Body of pancreas (tissue), 4 donors: Measurements from ENCODE around the gene HS6ST3. TPM values are rescaled to one million over a fixed set of nuclear protein-coding genes. Genes with fewer than 3 reads are reported as not detected.

Experiments used
- ATAC-seq: fragments of 150-250 bp; one replicate; pipeline ENCODE4 v1.9.1; 2016
- DNase-seq, 4 donors: peaks; one replicate each; pipeline ENCODE4 v3.0.0-alpha.2; 2019
- H3K27ac ChIP-seq, 4 donors: fragments of 200-600 bp; sonication (generic); 1 replicate in 3 of 4; 2 replicates in 1 of 4; pipeline versions ENCODE4 v1.5.1 to v1.6.1; 2016 to 2019; ENCODE audit warnings: mild to moderate bottlenecking in 1 of 4, mixed read lengths in 1 of 4, moderate library complexity in 1 of 4
- H3K27me3 ChIP-seq, 2 donors: fragments of 200-600 bp; sonication (generic); one replicate each; pipeline ENCODE4 v1.6.0; 2016; ENCODE audit warnings: mild to moderate bottlenecking in 1 of 2
- H3K36me3 ChIP-seq, 2 donors: fragments of 200-600 bp; sonication (generic); replicated peaks in 1 of 2; 2 replicates each; pipeline ENCODE4 v1.5.1; 2016; ENCODE audit warnings: low read depth in 2 of 2; ENCODE audit not compliant: insufficient read depth in 1 of 2
- H3K4me1 ChIP-seq: fragments of 200-600 bp; sonication (generic); one replicate; pipeline ENCODE4 v1.6.0; 2016
- H3K4me3 ChIP-seq, 2 donors: fragments of 200-600 bp; sonication (generic); 1 replicate in 1 of 2; 2 replicates in 1 of 2; pipeline ENCODE4 v1.5.1; 2016 to 2019
- H3K9me3 ChIP-seq, 3 donors: fragments of 200-600 bp; sonication (generic); 1 replicate in 2 of 3; 2 replicates in 1 of 3; pipeline ENCODE4 v1.5.1; 2016
- CTCF ChIP-seq, 7 experiments: fragments of 450-650 bp in 4 of 7; fragments of 200-600 bp in 3 of 7; sonication (generic) in 3 of 7; IDR thresholded peaks; one replicate each; pipeline ENCODE4 v1.5.1; 2016 to 2019; ENCODE audit warnings: antibody characterized with exemption in 7 of 7
- POLR2A ChIP-seq, 3 donors: fragments of 450-650 bp; IDR thresholded peaks; one replicate each; pipeline ENCODE4 v1.6.1; 2016; ENCODE audit warnings: antibody characterized with exemption in 3 of 3, mild to moderate bottlenecking in 2 of 3
- WGBS, 2 donors: methylation state at CpG; one replicate each; pipeline ENCODE4 v1.1.5; 2017; 5-methylcytosine and 5-hydroxymethylcytosine counted together
- intact Hi-C: fragments of 100-400 bp; cut with DNase I; formaldehyde crosslinking; loops from one replicate; pipeline ENCODE4 v1.15.1; 2023
- total RNA-seq, 2 donors: library from RNA; depleted of rRNA; stranded (reverse); fragments of >200 nt; gene quantifications; one replicate each; pipeline ENCODE4 v1.1.0, GENCODE V29; 2016

Gene HS6ST3
- total RNA-seq, 2 donors from 2014 or later = 1.3 to 2.3 TPM

DNA sequence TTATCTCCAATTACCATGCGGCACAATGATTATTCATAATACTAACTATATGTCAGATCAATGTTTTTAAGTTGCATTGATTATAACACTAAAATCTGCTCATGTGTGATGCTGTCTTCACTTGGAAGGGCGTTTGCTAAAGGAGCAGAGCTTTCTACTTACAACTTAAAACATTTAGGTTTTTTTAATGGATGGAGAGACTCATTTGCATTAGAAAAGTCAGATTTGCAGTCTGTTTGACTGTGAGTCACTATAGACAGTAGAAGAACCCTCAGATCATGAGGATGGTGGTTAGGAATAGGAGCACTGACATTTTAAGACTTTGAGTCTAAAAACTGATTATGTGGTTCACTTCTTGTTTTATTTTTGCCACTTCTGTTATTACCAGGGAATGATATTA, 364.6 kb downstream of the HS6ST3 start:
- Histone ChIP-seq H3K4me3 (no peak overlapping the region), H3K27ac (no peak overlapping the region), H3K27me3 (no peaks in the 10 kb centered on the region), H3K36me3 (no peaks in the 10 kb centered on the region), H3K9me3 (no peaks in the 10 kb centered on the region), H3K4me1 (no peaks in the 10 kb centered on the region)
- intact Hi-C loops = no loop called here
- TF ChIP-seq CTCF (IDR thresholded peaks at IDR 0.05) = no peak
- no peak for TF ChIP-seq POLR2A (IDR thresholded peaks at IDR 0.05)
- DNase-seq (no peak), ATAC-seq (no peak)
- WGBS, 2 donors = 24 to 25% methylated on average over 2 of the region's 2 CpGs

DNA sequence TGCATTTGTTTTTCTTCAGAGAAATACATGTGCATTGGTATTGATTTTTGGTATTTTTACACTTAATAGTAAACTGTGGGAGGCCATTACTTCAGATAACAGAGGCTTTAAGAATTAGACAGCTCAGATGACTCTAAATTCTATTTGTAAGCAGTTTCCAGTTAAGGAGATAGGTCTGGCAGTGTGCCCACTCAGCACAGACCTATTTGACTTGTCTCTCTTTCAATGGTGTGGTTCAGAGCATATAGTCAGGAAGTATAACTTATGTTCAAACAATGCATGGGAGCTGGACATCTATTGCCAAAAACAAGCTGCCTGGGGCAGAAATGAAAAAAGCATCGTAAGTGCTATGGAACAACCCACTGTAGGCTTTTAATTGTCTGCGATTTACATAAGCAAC, 370.7 kb downstream of the HS6ST3 start:
- DNase-seq (peak in 2 of 4 donors; percentile 15 to 32), ATAC-seq (no peak)
- no peak overlapping the region for H3K4me3 ChIP-seq

DNA sequence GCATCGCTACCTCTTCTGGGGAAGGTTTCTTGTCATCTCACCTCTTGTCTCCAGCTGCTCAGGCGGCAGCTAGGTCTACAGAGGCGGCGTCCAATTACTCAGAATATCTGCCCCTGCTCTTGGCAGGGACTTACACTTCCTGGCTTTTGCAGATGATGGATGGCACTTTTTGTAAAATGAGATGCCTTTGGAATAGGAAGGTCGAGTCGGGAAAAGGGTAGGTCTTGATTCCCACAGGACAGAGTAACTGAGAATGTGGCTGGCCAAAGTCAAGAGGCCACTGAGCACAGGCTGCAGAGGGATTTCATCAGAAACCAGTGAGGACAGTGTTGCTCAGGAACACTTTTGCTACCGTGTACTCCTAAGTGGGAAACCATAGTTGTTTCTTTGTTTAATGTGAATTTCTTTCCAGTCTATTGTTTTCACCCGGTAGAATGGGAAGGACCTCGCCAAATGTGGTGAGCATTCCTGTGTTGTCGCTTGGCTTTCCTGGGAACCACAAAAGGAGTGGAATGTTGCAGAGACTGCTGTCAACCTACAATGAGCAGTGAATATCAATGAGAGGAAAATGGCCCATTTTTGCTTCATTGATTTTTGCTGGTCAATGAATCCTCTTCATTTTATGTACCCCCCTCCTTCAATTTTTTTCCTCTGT, 383.7 kb downstream of the HS6ST3 start:
- TF ChIP-seq POLR2A (IDR thresholded peaks at IDR 0.05) (no peak), CTCF (IDR thresholded peaks at IDR 0.05) (no peak)
- Histone ChIP-seq H3K27me3 (no peaks in the 10 kb centered on the region), H3K4me3 (no peak overlapping the region), H3K4me1 (no peaks in the 10 kb centered on the region), H3K9me3 (no peaks in the 10 kb centered on the region), H3K27ac (no peak overlapping the region), H3K36me3 (no peaks in the 10 kb centered on the region)
- no peak for DNase-seq
- WGBS, 2 donors = 67 to 77% methylated on average over 10 of the region's 10 CpGs
- intact Hi-C loops = no loop called here
- ATAC-seq = no peak

More for the DNA sequence above, 370.7 kb downstream of the HS6ST3 start:
- no peaks in the 10 kb centered on the region for H3K27me3 ChIP-seq
- no peak overlapping the region for H3K27ac ChIP-seq
- TF ChIP-seq POLR2A (IDR thresholded peaks at IDR 0.05) (no peak), CTCF (IDR thresholded peaks at IDR 0.05) (no peak)
- intact Hi-C loops = no loop called here
- H3K36me3 ChIP-seq = no peaks in the 10 kb centered on the region
- H3K4me1 ChIP-seq = peaks cover 11% of the 10 kb centered on the region
- 89 to 92% methylated on average over 2 of the region's 2 CpGs for WGBS, 2 donors
- no peaks in the 10 kb centered on the region for H3K9me3 ChIP-seq

DNA sequence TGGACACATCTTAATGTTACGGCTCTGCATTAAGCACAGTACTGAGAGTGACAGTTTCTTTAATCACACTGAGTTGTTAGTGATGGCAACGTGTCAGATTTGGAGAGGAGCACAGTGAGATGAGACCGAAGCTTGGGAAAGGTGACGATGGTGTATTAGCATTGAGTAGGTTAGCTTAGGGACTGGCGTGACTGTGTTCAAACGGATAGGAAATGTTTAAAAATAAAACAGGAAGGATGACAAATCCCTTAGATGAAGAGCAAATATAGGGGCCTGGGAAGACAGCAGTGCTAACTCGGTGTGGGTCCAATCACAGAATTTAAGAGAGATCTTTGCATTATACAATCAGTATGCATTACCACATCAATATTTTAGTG, 384.3 kb downstream of the HS6ST3 start:
- Histone ChIP-seq H3K4me1 (no peaks in the 10 kb centered on the region), H3K27ac (no peak overlapping the region), H3K36me3 (no peaks in the 10 kb centered on the region), H3K27me3 (no peaks in the 10 kb centered on the region), H3K9me3 (no peaks in the 10 kb centered on the region), H3K4me3 (no peak overlapping the region)
- 74 to 75% methylated on average over 7 of the region's 7 CpGs for WGBS, 2 donors
- no peak for ATAC-seq
- TF ChIP-seq POLR2A (IDR thresholded peaks at IDR 0.05) (no peak), CTCF (IDR thresholded peaks at IDR 0.05) (no peak)
- no peak for DNase-seq
- intact Hi-C loops = no loop called here

DNA sequence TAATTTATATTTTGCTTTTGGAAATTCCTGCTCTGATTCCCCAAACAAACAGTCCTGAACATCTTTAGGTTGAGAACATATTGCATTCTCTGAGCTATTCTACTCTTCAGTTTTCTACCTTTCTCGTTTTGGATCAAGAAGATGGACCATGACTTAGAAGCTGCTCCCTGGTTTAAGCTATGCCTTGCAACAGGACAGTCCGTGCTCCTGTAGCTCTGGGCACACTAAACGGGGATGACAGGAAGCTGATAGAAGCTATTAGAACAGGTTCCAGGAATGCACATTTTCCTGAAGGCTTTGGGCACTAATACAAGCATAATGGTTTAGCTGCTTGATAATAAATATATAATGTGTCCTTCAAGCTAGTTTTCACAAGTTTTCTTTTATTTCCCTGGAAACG, 385.2 kb downstream of the HS6ST3 start:
- Histone ChIP-seq H3K4me3 (no peak overlapping the region), H3K4me1 (no peaks in the 10 kb centered on the region), H3K9me3 (no peaks in the 10 kb centered on the region), H3K27ac (no peak overlapping the region), H3K27me3 (no peaks in the 10 kb centered on the region), H3K36me3 (no peaks in the 10 kb centered on the region)
- intact Hi-C loops = no loop called here
- WGBS, 2 donors = 67 to 74% methylated on average over 4 of the region's 4 CpGs
- DNase-seq (no peak), ATAC-seq (no peak)
- TF ChIP-seq POLR2A (IDR thresholded peaks at IDR 0.05) (no peak), CTCF (IDR thresholded peaks at IDR 0.05) (no peak)
